Transverse colon (tissue), 4 donors: ENCODE measurements around the gene PRLR. TPM values are rescaled to one million over a fixed set of nuclear protein-coding genes. Genes with fewer than 3 reads are reported as not detected.

Source experiments
- DNase-seq: peaks from one replicate; pipeline ENCODE4 v3.0.0-alpha.2; 2019
- H3K27ac ChIP-seq, 4 donors: fragments of 200-600 bp; sonication (generic); 2 replicates each; pipeline ENCODE4 v1.5.1; 2016 to 2018; ENCODE audit warnings: inconsistent platforms in 4 of 4
- H3K27me3 ChIP-seq: fragments of 200-600 bp; sonication (generic); 2 replicates; pipeline ENCODE4 v1.5.1; 2017; ENCODE audit warnings: inconsistent platforms
- H3K36me3 ChIP-seq, 4 donors: fragments of 200-600 bp; sonication (generic); 2 replicates each; pipeline ENCODE4 v1.5.1; 2017 to 2019; ENCODE audit warnings: inconsistent platforms in 4 of 4
- H3K4me1 ChIP-seq, 4 donors: fragments of 200-600 bp; sonication (generic); 2 replicates each; pipeline ENCODE4 v1.5.1; 2017 to 2020; ENCODE audit warnings: inconsistent platforms in 4 of 4
- H3K4me3 ChIP-seq, 4 donors: fragments of 200-600 bp; sonication (generic); 1 replicate in 1 of 4; 2 replicates in 3 of 4; pipeline versions ENCODE4 v1.5.1 to v1.6.1; 2017 to 2019; ENCODE audit warnings: inconsistent platforms in 4 of 4
- H3K9me3 ChIP-seq, 2 donors: fragments of 200-600 bp; sonication (generic); 2 replicates each; pipeline ENCODE4 v1.5.1; 2017 to 2019; ENCODE audit warnings: inconsistent platforms in 2 of 2
- EP300 ChIP-seq: sonication (generic); formaldehyde crosslinking; IDR thresholded peaks from one replicate; pipeline ENCODE4 v1.6.1; 2017; ENCODE audit warnings: antibody characterized with exemption, low read depth
- POLR2A ChIP-seq: fragments of 450-650 bp; IDR thresholded peaks from one replicate; pipeline ENCODE4 v1.6.1; 2016; ENCODE audit warnings: antibody characterized with exemption, mild to moderate bottlenecking, moderate library complexity
- POLR2AphosphoS5 ChIP-seq, 3 donors: sonication (generic); formaldehyde crosslinking; IDR thresholded peaks; one replicate each; pipeline ENCODE4 v1.6.1; 2016; ENCODE audit warnings: antibody characterized with exemption in 3 of 3
- WGBS, 2 donors: methylation state at CpG; one replicate each; pipeline ENCODE4 v1.1.5; 2018; ENCODE audit warnings: low coverage in 1 of 2; 5-methylcytosine and 5-hydroxymethylcytosine counted together
- in situ Hi-C, 4 donors: fragments of 200-750 bp; cut with MboI; loops; one replicate each; pipeline versions ENCODE4 v1.15.0 to v1.15.1; 2017; ENCODE audit warnings: low sequenced_read_pairs in 3 of 4, low pct_ligation_motif_present in 1 of 4, low pct_unique_long_range_greater_than_20kb in 1 of 4
- intact Hi-C: fragments of 100-400 bp; cut with DNase I; formaldehyde crosslinking; loops from one replicate; pipeline ENCODE4 v1.15.1; 2023; ENCODE audit warnings: low total_unique reads
- total RNA-seq, 4 donors: library from RNA; depleted of rRNA; stranded (reverse); fragments of >200 nt; gene quantifications; one replicate each; pipeline ENCODE4 v1.1.0, GENCODE V29; 2016
- TF ChIP-seq, protein P1 (sequence below), 5 experiments: fragments of 200-600 bp in 3 of 5; fragments of 450-650 bp in 2 of 5; sonication (generic) in 3 of 5; IDR thresholded peaks; 1 replicate in 2 of 5; 2 replicates in 3 of 5; pipeline ENCODE4 v1.5.1; 2016 to 2017; ENCODE audit warnings: antibody characterized with exemption in 5 of 5, inconsistent platforms in 3 of 5, mild to moderate bottlenecking in 2 of 5, moderate library complexity in 1 of 5

Gene PRLR
- total RNA-seq, 4 donors from 2014 or later = 4.9 to 19.8 (median 13.0) TPM

DNA sequence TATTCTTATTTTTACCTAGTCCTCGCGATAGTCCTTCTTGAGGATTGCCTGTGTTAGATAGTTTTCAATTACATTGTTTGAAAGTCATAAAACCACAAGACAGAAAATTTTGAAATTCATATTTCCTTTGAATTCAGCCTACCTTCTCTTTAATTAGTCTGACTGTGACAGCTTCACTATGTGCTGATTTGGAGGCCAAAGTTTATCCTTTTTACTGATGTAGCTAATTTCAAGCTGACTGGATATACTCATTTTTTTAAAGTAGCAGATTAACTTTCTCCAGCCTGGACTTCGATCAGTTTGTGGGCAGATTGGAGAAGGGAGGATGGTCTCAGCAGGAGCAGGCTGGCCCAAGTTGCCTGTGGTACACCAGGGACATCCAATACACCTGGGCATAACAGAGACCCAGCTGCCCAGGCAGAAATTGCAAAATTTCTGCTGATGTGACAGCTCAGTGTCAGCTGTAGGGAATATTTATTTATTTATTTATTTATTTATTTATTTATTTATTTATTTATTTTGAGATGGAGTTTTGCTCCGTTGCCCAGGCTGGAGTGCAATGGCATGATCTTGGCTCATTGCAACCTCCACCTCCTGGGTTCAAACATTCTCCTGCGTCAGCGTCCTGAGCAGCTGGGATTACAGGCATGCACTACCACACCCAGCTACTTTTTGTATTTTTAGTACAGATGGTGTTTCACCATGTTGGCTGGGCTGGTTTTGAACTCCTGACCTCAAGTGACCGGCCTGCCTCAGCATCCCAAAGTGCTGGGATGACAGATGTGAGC, 206.7 kb downstream of the PRLR start:
- WGBS, 2 donors = 47 to 76% methylated on average over 3 to 7 of the region's 7 CpGs
- H3K27me3 ChIP-seq = no peaks in the 10 kb centered on the region
- H3K4me1 ChIP-seq = no peaks in the 10 kb centered on the region
- H3K27ac ChIP-seq = no peak overlapping the region
- no peaks in the 10 kb centered on the region for H3K36me3 ChIP-seq
- no peaks in the 10 kb centered on the region for H3K9me3 ChIP-seq
- intact Hi-C loops (no loop called here), in situ Hi-C loops (loop anchor here in 1 of 4 donors (25.0 kb wide), 1 partner anchor 536 kb away; no protein-coding TSS in a partner anchor)
- no peak overlapping the region for H3K4me3 ChIP-seq
- TF ChIP-seq, protein P1, sequence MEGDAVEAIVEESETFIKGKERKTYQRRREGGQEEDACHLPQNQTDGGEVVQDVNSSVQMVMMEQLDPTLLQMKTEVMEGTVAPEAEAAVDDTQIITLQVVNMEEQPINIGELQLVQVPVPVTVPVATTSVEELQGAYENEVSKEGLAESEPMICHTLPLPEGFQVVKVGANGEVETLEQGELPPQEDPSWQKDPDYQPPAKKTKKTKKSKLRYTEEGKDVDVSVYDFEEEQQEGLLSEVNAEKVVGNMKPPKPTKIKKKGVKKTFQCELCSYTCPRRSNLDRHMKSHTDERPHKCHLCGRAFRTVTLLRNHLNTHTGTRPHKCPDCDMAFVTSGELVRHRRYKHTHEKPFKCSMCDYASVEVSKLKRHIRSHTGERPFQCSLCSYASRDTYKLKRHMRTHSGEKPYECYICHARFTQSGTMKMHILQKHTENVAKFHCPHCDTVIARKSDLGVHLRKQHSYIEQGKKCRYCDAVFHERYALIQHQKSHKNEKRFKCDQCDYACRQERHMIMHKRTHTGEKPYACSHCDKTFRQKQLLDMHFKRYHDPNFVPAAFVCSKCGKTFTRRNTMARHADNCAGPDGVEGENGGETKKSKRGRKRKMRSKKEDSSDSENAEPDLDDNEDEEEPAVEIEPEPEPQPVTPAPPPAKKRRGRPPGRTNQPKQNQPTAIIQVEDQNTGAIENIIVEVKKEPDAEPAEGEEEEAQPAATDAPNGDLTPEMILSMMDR (IDR thresholded peaks at IDR 0.05) = no peak
- no peak for TF ChIP-seq POLR2A
- no peak for TF ChIP-seq POLR2AphosphoS5 (IDR thresholded peaks at IDR 0.05)
- TF ChIP-seq EP300 = no peak
- no peak for DNase-seq

DNA sequence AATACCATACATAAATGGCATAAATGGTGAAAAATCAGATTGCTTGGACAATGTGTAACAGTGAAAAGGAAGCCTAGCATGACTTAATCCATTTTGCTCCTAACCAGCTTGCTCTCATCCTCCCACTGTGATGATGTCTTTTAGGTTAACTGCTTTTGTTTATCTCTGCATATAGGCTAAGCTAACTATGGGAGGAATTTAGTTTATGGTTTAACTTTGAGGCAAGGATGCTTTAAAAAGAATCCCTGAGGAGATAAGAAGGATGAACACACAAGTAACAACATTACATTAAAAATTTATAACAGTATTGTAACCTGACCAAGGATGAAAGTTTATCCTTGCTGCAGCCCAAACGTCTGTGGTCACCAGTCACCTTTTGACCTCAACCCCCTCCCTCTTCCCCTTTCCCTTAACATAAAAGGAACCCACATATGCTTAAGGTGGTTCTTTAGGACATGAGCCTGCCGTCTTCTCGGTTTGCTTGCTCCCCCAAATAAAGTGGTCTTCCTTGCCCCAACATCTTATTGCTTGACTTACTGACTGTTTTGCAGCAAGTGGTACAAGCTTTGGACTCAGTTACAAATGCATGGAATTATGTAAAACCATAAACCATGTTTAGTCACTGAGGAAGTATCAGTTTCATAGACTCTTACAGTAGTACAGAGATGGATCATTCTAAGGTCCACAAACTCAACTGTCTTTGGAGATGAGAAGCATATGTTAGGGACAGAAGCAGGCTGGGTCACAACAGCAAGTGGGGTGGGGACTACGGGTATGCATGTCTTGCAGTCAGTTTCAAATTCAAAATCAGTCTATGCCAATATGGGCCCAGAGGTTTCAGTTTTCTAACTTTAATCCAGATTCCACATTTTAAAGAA, 213.9 kb downstream of the PRLR start:
- DNase-seq = no peak
- no peak for TF ChIP-seq EP300
- intact Hi-C loops (no loop called here), in situ Hi-C loops (loop anchor here in 1 of 4 donors (25.0 kb wide), 1 partner anchor 529 kb away; no protein-coding TSS in a partner anchor)
- Histone ChIP-seq H3K27me3 (no peaks in the 10 kb centered on the region), H3K4me1 (no peaks in the 10 kb centered on the region), H3K36me3 (no peaks in the 10 kb centered on the region), H3K27ac (no peak overlapping the region), H3K4me3 (no peak overlapping the region), H3K9me3 (no peaks in the 10 kb centered on the region)
- 24 to 47% methylated on average over 4 of the region's 4 CpGs for WGBS, 2 donors

DNA sequence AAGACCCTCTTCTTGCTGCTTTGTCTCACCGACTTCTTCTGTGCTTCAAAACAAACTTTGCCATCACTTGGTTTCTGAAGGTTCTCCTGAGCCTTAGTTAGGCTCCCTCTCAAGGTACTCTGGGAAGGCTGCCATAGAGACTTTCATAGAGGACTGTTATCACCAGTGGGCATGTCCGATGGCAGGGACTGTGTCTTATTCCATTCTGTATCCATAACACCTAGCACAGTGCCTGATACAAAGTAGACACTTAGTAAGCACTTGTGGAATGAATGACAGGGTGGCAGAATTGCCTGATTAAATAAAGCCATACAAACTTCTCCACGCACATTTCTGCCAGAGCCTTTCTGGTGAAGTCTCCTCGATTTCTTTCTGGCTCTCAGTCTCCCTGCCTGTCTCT, 215.2 kb downstream of the PRLR start:
- intact Hi-C loops = no loop called here
- DNase-seq = no peak
- TF ChIP-seq, protein P1 (IDR thresholded peaks at IDR 0.05) = no peak
- TF ChIP-seq POLR2AphosphoS5 (IDR thresholded peaks at IDR 0.05) (no peak), POLR2A (no peak), EP300 (no peak)
- Histone ChIP-seq H3K36me3 (no peaks in the 10 kb centered on the region), H3K4me1 (no peaks in the 10 kb centered on the region), H3K4me3 (no peak overlapping the region), H3K9me3 (no peaks in the 10 kb centered on the region), H3K27ac (no peak overlapping the region), H3K27me3 (no peaks in the 10 kb centered on the region)
- in situ Hi-C loops = loop anchor here in 1 of 4 donors (25.0 kb wide), 1 partner anchor 528 kb away; no protein-coding TSS in a partner anchor
- 77 to 88% methylated on average over 3 to 4 of the region's 4 CpGs for WGBS, 2 donors

DNA sequence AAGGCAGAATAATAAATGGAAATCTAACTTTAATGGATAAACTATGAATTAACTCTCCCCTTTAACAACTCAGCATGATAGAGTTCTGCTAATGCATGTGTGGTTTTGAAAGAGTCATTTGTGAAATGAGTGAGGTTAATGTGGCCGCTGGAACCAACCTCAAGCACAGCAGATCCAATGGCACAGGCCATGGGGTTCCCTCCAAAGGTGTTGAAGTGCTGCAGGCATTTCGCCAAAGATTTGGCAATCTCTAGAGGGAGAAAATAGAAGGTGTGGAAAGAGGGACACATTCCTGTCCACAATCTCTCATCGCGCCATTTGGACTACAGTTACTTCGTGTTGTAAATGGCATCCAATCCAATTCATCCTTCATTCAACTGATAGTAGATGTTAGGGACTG, 217.5 kb downstream of the PRLR start:
- no peak for DNase-seq
- Histone ChIP-seq H3K4me3 (no peak overlapping the region), H3K9me3 (no peaks in the 10 kb centered on the region), H3K36me3 (no peaks in the 10 kb centered on the region), H3K4me1 (no peaks in the 10 kb centered on the region), H3K27me3 (no peaks in the 10 kb centered on the region), H3K27ac (no peak overlapping the region)
- 84 to 88% methylated on average over 5 of the region's 5 CpGs for WGBS, 2 donors
- no peak for TF ChIP-seq POLR2A
- no peak for TF ChIP-seq POLR2AphosphoS5 (IDR thresholded peaks at IDR 0.05)
- no peak for TF ChIP-seq EP300
- TF ChIP-seq, protein P1 (IDR thresholded peaks at IDR 0.05) = no peak
- intact Hi-C loops = no loop called here
- in situ Hi-C loops = loop anchor here in 1 of 4 donors (25.0 kb wide), 1 partner anchor 525 kb away; no protein-coding TSS in a partner anchor
